ENCODE results near the gene TNIK. TPM values are rescaled to one million over a fixed set of nuclear protein-coding genes. Genes with fewer than 3 reads are reported as not detected.

Gene TNIK
- total RNA-seq, 1 donor from 2014 or later: 17.0 TPM

DNA sequence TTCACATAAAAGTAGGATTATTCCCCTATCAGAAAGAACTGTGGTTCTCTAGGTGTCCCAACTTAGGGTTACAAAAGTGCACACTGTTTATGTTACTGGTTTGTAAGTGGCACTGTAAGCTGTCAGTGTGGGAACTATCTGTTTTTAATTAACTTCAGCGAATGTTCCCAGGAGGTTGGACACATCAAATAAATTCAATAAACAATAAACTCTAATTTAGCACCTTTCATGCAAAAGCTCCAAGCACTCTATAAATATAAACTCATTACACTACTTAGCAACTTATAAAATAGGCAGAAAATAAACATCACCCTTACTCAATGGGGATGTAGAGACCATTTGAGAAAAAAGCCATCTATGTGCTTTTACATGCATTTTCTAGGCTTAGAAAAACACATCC is 265.2 kb downstream of the TNIK start:
- no peak for DNase-seq (ENCODE audit: low read depth)
- no peaks in the 10 kb centered on the region for H3K27me3 ChIP-seq (ENCODE audit: control insufficient read depth, insufficient read depth, low read length)
- TF ChIP-seq, protein P1, sequence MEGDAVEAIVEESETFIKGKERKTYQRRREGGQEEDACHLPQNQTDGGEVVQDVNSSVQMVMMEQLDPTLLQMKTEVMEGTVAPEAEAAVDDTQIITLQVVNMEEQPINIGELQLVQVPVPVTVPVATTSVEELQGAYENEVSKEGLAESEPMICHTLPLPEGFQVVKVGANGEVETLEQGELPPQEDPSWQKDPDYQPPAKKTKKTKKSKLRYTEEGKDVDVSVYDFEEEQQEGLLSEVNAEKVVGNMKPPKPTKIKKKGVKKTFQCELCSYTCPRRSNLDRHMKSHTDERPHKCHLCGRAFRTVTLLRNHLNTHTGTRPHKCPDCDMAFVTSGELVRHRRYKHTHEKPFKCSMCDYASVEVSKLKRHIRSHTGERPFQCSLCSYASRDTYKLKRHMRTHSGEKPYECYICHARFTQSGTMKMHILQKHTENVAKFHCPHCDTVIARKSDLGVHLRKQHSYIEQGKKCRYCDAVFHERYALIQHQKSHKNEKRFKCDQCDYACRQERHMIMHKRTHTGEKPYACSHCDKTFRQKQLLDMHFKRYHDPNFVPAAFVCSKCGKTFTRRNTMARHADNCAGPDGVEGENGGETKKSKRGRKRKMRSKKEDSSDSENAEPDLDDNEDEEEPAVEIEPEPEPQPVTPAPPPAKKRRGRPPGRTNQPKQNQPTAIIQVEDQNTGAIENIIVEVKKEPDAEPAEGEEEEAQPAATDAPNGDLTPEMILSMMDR (IDR thresholded peaks at IDR 0.05; ENCODE audit: insufficient read depth, low read length, poor library complexity, severe bottlenecking): no peak
- H3K36me3 ChIP-seq (ENCODE audit: control insufficient read depth, insufficient read depth, low read length): no peaks in the 10 kb centered on the region
- no peak overlapping the region for H3K4me3 ChIP-seq (ENCODE audit: low read depth, low read length)

DNA sequence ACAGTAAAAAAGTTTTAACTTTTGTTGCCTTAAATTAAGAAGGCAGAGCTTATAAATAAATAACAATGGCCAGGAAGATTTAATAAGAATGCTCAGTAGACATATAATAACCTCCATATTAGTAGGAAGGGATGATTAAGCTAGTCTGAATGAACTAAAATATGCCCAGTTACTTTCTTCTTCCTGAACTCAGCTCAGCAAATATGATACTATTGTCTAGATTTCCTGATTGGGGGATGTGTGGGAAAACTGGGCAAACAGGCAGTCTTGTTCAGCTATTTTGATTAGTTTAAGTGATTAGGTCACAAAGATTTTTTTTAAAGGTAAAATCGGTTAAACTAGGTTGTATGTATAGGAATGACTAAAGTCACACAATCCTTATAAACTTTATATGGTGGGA is 266.5 kb downstream of the TNIK start:
- H3K27me3 ChIP-seq (ENCODE audit: control insufficient read depth, insufficient read depth, low read length): no peaks in the 10 kb centered on the region
- TF ChIP-seq, protein P1 (IDR thresholded peaks at IDR 0.05; ENCODE audit: insufficient read depth, low read length, poor library complexity, severe bottlenecking): no peak
- DNase-seq (ENCODE audit: low read depth): no peak

DNA sequence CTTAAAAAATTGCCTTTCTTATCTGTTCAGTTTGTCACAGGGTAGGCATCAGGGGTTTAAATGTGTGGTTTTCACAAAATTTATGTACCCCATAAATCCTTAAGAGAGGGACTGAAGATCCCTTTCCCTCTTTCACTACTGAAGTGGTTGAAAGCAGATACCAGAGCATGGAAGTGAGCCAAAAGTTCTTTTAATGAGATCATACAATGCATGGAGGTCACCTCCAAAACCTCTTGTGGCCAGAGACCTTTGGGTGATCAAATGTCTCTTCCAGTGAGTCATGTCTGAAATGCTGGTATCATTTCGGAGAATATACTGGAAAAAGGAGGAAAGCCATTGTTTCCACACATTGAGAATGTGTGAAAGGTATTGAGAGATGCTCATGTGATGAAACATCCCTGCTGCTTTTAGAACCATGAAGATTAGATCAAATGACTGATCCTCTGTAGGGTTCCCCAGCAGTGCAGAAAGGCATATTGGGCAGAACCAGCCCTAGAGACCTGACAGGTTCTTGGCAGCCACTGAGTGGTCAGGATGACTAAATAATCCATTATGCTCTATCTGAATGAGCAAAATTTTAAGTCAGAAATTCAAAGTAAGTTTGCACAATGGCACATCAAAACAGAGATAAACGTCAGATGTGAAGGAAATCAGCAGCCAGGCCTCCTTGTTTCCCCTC is 267.9 kb downstream of the TNIK start:
- Histone ChIP-seq H3K36me3 (ENCODE audit: control insufficient read depth, insufficient read depth, low read length) (no peaks in the 10 kb centered on the region), H3K27me3 (ENCODE audit: control insufficient read depth, insufficient read depth, low read length) (no peaks in the 10 kb centered on the region), H3K4me3 (ENCODE audit: low read depth, low read length) (no peak overlapping the region)
- TF ChIP-seq, protein P1 (IDR thresholded peaks at IDR 0.05; ENCODE audit: insufficient read depth, low read length, poor library complexity, severe bottlenecking): no peak
- peak; percentile 89 for DNase-seq (ENCODE audit: low read depth)

More for the DNA sequence above, 266.5 kb downstream of the TNIK start:
- H3K4me3 ChIP-seq (ENCODE audit: low read depth, low read length): no peak overlapping the region
- no peaks in the 10 kb centered on the region for H3K36me3 ChIP-seq (ENCODE audit: control insufficient read depth, insufficient read depth, low read length)

DNA sequence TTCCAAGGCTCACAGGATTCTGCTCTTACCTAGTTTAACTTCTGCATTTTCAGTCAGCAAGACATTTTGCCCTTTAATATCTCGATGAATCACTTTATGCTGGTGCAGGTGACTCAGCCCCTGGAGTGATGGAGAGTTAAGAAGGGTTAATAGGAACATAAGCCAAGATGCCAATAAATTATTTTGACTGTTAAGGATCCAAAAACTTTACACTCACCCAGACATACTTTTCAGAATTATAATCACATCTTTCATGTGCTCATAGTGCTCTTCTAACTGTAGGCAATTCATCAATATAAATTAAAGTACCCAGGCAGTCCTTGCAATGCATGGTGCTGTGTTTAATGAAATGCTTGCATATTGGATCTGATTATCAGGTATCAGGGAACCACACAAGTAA is 269.5 kb downstream of the TNIK start:
- no peaks in the 10 kb centered on the region for H3K36me3 ChIP-seq (ENCODE audit: control insufficient read depth, insufficient read depth, low read length)
- TF ChIP-seq, protein P1 (IDR thresholded peaks at IDR 0.05; ENCODE audit: insufficient read depth, low read length, poor library complexity, severe bottlenecking): no peak
- no peak for DNase-seq (ENCODE audit: low read depth)
- H3K27me3 ChIP-seq (ENCODE audit: control insufficient read depth, insufficient read depth, low read length): no peaks in the 10 kb centered on the region
- no peak overlapping the region for H3K4me3 ChIP-seq (ENCODE audit: low read depth, low read length)

DNA sequence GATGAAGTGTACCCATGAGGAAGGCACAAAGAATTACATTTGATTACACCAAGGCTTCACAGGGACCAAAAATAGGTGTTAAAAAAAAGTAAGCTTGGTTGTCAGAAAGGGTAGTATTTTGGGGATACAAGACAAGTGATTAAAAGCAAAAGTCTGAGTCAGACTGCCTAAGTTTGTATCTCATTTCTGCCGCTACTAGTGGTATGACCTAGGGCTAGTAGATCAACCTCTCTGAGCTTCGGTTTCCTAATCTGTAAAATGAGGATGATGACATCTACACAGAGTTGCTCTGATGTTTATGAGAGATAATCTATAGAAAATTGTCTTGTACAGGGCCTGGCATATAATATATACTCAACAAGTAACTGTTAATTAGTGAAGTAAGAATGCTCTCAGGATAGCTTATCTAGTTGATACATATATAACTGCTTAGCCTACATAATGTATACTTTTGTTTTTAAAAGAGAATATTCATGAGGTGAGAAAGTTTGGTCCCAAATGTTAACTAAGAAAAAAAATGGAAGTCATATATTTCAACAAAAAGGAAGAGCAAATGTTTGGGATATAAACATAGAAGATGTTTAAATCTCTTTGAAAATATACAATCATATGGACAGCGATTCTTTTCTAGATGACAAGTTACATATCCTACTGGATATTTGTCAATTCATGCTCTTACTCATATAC is 270.7 kb downstream of the TNIK start:
- Histone ChIP-seq H3K4me3 (ENCODE audit: low read depth, low read length) (no peak overlapping the region), H3K36me3 (ENCODE audit: control insufficient read depth, insufficient read depth, low read length) (no peaks in the 10 kb centered on the region), H3K27me3 (ENCODE audit: control insufficient read depth, insufficient read depth, low read length) (no peaks in the 10 kb centered on the region)
- DNase-seq (ENCODE audit: low read depth): no peak
- TF ChIP-seq, protein P1 (IDR thresholded peaks at IDR 0.05; ENCODE audit: insufficient read depth, low read length, poor library complexity, severe bottlenecking): no peak

Data from kidney epithelial cell (primary cell).